GM21447 (cell line): ENCODE results near the gene NPIPA8.
"Not testable (repeated sequence)": the region's sequence is repeated elsewhere in the genome, so short reads cannot be mapped to it uniquely, and the experiment has no call there.

ENCODE experiments used
- ATAC-seq: cut with Tn5 transposase; IDR thresholded peaks from one replicate; pipeline ENCODE4 v1.9.1; 2021; ENCODE audit not compliant: unreplicated experiment

The NPIPA8 gene

GRCh38 chr16:18336636-18337035 is at the start of gene NPIPA8:
Gene NPIPA8 (minus strand): TSS chr16:18336736. CDS start chr16:18332662, 4,074 bp downstream.
- ATAC-seq, result not testable (repeated sequence)

DNA sequence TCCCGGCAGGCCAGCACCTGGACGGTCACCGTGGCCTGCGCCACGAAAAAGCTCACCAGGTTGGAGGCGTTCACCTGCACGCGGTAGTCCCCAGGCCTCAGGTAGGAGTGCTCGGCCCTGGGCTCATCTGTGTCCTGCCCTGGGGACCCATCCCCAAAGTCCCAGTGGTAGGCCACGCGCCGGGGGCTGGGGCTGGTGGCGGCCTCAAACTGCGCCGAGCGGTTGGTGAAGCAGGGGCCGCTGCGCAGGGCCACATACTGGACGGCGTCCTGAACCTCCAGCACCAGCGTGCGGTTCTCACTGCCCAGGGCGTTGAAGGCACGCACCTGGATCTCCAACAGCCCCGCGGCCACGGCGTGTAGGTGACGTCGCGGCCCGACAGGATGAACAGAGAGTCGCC is 48.7 kb upstream of the NPIPA8 start:
- ATAC-seq, result not testable (repeated sequence)

DNA sequence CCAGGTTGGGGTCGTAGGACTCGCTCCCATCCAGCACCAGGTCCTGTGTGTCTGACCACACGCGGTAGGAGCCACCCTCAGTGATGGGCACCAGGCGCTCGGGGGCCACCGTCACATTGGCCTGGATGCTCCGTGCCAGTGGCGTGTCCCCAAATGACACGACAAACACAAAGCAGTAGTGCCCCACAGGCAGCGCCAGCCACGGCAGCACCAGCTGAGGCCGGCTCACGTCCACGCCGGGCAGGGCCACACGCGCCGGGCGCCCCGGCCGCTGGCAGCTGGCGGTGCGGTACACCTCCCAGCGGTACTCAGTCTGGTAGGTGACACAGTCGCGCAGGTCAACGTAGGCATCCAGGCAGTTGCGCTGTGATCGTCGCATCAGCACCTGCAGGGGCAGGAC is 48.3 kb upstream of the NPIPA8 start:
- ATAC-seq, result not testable (repeated sequence)

- not testable (repeated sequence) for ATAC-seq
These were observed 47.6 kb upstream of the NPIPA8 start for GRCh38 chr16:18384098-18384636.

DNA sequence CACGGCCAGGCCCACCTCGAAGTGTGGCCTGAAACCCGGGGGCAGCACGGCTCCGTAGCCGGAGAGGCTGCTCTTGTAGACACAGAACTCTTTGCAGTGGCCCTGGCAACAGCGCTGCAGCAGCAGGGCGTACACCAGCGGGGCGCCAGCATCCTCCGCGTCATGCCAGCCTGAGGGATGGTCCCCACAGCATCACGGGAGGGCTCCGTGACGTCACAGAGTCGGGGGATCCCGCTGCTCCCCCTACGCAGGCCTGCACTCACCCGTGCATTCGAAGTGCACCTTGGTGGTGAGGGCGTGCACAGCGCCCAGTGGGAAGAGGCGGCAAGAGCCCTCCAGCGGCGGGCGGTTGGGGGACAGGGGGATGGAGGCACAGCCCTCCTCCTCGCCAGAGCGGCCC is 46.2 kb upstream of the NPIPA8 start:
- ATAC-seq, result not testable (repeated sequence)

DNA sequence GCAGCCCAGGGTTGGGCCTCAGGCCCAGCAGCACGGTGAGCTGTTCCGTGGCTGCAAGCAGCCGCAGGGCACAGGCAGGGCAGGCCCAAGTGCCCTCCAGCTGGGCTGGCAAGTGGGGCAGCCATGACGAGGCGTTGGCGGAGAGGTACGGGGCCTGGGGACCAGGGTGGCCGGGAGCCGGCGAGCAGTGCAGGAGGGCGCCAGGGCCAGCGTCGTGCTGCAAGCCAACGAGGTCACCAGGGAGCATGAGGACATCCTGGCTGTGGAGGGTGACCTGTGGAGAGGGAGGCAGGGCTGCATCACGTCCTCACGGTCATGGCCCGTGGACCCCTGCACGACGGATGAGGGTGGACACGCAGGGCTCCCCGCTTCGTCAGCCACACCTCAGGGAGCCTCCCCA is 11.2 kb upstream of the NPIPA8 start:
- not testable (repeated sequence) for ATAC-seq

DNA sequence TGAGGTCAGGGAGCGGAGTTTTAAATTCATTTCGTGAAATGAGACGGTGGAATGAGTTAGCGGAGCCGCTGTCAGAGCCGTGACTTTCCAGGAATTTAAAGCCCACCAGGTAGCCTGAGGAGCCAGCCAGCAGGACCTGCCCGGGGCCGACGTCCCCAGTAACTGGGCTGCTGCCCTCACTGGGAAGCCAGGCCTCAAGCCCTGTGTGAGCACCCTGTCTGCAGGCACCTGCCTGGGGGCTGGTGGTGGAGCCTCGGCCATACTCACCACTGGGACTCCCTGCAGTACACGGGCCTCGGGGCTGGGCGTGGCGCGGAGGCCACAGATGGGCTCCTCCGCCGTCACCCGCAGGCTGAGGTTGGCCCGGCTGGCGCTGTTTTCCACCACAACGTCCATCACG is 10.5 kb upstream of the NPIPA8 start:
- not testable (repeated sequence) for ATAC-seq

GRCh38 chr16:18344634-18345033 is 8.1 kb upstream of the NPIPA8 start:
- not testable (repeated sequence) for ATAC-seq

DNA sequence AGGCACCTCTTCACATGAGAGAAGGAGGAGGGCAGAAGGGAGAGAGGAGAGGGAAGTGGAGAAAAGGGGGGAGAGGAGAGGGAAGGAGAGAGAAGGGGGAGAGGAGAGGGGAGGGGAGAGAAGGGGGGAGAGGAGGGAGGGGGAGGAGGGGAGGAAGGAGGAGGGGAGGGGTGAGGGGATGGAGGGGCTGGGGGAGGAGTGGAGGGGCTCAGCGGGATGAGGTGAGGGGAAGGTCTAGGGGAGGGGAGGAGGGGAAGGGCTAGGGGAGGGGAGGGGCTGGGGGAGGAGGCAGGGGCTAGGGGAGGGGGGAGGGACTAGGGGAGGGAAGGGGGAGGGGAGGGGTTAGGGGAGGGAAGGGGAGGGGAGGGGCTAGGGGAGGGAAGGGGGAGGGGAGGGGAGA is 5.5 kb upstream of the NPIPA8 start:
- not testable (repeated sequence) for ATAC-seq

DNA sequence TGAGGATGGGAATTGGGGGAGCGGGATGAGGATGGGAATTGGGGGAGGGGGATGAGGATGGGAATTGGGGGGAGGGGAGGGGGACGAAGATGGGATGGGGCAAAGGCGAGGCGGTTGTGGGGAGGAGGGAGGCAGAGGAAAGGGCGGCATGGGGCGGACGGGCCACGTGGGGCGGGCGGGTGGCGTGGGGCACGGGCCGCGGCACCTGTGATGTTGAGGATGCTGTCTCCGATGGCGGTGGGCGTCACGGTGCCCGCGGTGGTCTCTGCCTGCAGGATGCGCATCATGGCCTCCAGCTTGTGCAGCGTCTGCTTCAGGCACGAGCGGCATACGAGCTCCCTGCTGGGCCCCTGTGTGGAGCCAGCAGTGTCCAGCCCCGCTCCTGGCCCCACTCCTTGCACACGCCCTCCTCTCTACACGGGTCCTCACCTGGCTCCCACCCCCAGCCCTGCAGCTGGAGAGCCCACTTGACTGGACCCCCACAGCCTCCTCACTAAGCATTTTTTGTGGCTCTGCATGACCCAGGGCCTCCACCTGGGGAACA is 5.0 kb upstream of the NPIPA8 start:
- not testable (repeated sequence) for ATAC-seq

DNA sequence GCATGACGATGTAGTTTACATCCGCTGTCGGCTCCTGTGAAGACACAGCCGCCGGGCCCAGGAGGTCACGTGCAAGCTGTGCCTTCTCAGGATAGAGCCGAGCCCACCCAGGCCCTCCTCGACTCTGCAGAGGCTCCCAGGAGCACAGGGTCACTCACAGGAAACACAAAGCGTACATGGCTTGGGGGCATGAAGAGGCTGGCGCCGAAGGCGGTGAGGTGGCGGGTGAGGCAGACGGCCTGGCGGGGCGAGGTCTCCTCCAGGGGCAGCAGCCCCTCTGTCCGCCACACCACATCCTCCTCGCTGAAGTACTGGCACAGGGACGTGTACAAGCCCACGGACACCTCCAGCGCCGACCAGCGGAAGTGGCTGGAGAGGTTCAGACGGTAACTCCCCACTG is 2.7 kb upstream of the NPIPA8 start:
- ATAC-seq, result not testable (repeated sequence)

DNA sequence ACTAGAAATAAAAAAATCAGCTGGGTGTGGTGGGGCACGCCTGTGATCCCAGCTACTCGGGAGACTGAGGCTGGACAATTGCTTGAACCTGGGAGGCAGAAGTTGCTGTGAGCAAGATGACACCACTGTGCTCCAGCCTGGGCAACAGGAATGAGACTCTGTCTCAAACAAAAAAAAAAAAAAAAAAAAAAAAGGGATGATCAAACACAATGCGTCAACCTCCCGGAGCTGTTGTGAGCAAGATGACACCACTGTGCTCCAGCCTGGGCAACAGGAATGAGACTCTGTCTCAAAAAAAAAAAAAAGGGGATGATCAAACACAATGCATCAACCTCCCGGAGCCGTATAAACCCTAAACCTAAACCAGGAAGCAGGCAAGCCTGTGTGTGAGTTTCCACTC is 24.7 kb downstream of the NPIPA8 start:
- ATAC-seq, result not testable (repeated sequence)

- not testable (repeated sequence) for ATAC-seq
These were observed 27.4 kb downstream of the NPIPA8 start for GRCh38 chr16:18309159-18309558.

- not testable (repeated sequence) for ATAC-seq
These were observed 29.3 kb downstream of the NPIPA8 start for GRCh38 chr16:18307241-18307640.

- not testable (repeated sequence) for ATAC-seq
These were observed 30.5 kb downstream of the NPIPA8 start for GRCh38 chr16:18306066-18306465.

DNA sequence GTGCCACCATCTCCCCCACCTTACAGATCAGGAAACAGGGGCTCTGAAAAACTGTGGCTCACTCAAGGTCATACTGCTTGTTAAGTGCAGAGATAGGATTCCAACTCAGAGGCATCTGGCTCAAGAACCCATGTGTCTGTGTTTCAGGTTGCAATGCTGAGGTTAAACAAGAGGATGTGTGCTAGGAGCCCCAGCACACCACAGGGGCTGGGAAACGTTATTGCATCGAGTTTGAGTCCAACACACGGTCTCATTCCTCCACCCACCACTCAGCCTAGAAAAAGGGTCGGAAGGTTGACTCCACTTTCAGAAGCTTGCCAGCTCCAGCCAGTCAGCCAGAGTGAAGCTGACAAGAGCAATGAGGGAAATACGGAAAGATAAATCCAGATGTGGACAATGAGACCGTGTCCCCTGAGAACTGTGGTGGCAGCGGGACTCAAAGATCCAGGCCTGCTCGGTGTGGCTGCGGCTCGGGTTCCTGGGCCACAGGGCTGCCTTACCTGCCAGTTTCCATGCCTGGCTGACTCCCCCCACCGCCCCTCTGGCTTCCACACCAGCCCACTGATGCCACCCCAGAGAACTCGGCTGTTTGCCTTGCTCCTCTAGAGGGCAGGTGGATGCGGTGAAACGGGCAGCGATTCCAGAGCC is 33.4 kb downstream of the NPIPA8 start:
- ATAC-seq, result not testable (repeated sequence)

GRCh38 chr16:18297714-18298113 is 38.8 kb downstream of the NPIPA8 start:
- not testable (repeated sequence) for ATAC-seq

DNA sequence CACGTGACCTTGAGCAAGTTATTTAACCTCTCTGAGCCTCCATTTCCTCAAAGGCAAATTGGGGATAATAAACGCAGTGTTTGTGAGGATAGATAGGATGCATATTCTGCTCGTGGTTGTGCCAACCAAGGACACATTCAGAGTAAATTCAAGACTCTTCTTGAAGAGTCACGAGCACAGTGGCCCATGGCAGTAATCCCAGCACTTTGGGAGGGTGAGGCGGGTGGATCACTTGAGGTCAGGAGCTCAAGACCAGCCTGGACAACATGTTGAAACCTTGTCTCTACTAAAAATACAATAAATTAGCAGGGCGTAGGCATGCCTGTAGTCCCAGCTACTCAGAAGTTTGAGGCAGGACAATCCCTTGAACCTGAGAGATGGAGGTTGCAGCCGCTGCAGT is 39.6 kb downstream of the NPIPA8 start:
- not testable (repeated sequence) for ATAC-seq

- ATAC-seq, result not testable (repeated sequence)
These were observed 42.2 kb downstream of the NPIPA8 start for GRCh38 chr16:18294371-18294770.

- not testable (repeated sequence) for ATAC-seq
These were observed 43.1 kb downstream of the NPIPA8 start for GRCh38 chr16:18293337-18293956.

- not testable (repeated sequence) for ATAC-seq
These were observed 45.6 kb downstream of the NPIPA8 start for GRCh38 chr16:18290959-18291358.

DNA sequence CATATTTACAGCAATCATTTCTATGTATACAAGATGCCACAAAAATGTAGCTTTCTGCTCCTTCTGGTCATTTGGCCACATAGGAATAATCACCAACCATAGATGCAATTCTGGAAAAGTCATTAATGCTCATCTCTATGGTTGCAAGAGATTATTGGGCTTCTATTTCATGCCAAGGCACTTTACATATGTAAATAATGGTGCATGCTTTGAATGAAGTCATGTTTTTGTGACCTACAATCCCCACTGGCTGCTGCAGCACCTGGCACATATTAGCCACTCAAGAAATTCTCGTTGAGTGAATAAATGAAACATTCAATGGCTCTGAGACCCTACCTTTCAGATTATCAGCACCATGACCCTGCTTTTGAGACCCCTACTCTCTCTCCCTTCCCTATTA is 50.2 kb downstream of the NPIPA8 start:
- not testable (repeated sequence) for ATAC-seq
